Natural killer cell (primary cell): Measurements from ENCODE around the gene RBPJ. TPM values are rescaled to one million over a fixed set of nuclear protein-coding genes. Genes with fewer than 3 reads are reported as not detected.

Source experiments
- ATAC-seq, 3 donors: fragments of 150-1000 bp in 2 of 3; fragments of 200-7000 bp in 1 of 3; cut with Tn5 transposase; 1 replicate in 1 of 3; 2 replicates in 2 of 3; pipeline ENCODE4 v1.10.0; 2021; ENCODE audit warnings: mild to moderate bottlenecking in 2 of 3, moderate library complexity in 2 of 3
- DNase-seq, 2 donors: peaks; one replicate each; pipeline versions ENCODE4 v3.0.0 to v3.0.0-alpha.2; 2013 to 2021; ENCODE audit warnings: mixed read lengths in 1 of 2
- H3K27ac ChIP-seq: one replicate; pipeline ENCODE4 v1.5.1; 2013; ENCODE audit warnings: mild to moderate bottlenecking, low read length
- H3K27me3 ChIP-seq: one replicate; pipeline ENCODE4 v1.6.1; 2013; ENCODE audit warnings: low read length; ENCODE audit not compliant: control insufficient read depth, insufficient read depth
- H3K36me3 ChIP-seq: one replicate; pipeline ENCODE4 v1.6.1; 2013; ENCODE audit warnings: low read length; ENCODE audit not compliant: control insufficient read depth, insufficient read depth
- H3K4me1 ChIP-seq: one replicate; pipeline ENCODE4 v1.6.1; 2013; ENCODE audit warnings: low read length; ENCODE audit not compliant: control insufficient read depth, insufficient read depth
- H3K4me3 ChIP-seq: one replicate; pipeline ENCODE4 v1.5.1; 2013; ENCODE audit warnings: low read length
- H3K9me3 ChIP-seq: one replicate; pipeline ENCODE4 v1.6.1; 2013; ENCODE audit warnings: low read length; ENCODE audit not compliant: control insufficient read depth, insufficient read depth
- H3K27ac Mint-ChIP-seq, 2 donors: one replicate each; pipeline ENCODE4 v1.8.0; 2022; ENCODE audit warnings: mild to moderate bottlenecking in 2 of 2, mixed read lengths in 2 of 2, moderate library complexity in 1 of 2
- H3K27me3 Mint-ChIP-seq, 2 donors: one replicate each; pipeline ENCODE4 v1.8.0; 2022; ENCODE audit warnings: low read depth in 2 of 2, mixed read lengths in 2 of 2
- H3K36me3 Mint-ChIP-seq: one replicate; pipeline ENCODE4 v1.8.0; 2022; ENCODE audit warnings: mixed read lengths
- H3K4me1 Mint-ChIP-seq, 2 donors: one replicate each; pipeline ENCODE4 v1.8.0; 2022; ENCODE audit warnings: mixed read lengths in 2 of 2
- H3K4me3 Mint-ChIP-seq: one replicate; pipeline ENCODE4 v1.8.0; 2022; ENCODE audit warnings: mild to moderate bottlenecking, moderate library complexity, mixed read lengths
- H3K9me3 Mint-ChIP-seq, 2 donors: one replicate each; pipeline ENCODE4 v1.8.0; 2022; ENCODE audit warnings: mixed read lengths in 2 of 2
- WGBS: methylation state at CpG from one replicate; pipeline ENCODE4 v1.1.7; 2013; ENCODE audit warnings: missing lambda C conversion rate; ENCODE audit not compliant: insufficient coverage; 5-methylcytosine and 5-hydroxymethylcytosine counted together
- intact Hi-C: fragments of 100-400 bp; cut with micrococcal nuclease; formaldehyde crosslinking; loops from one replicate; pipeline ENCODE4 v1.14.2; 2022
- total RNA-seq, 4 donors: library from RNA; stranded (reverse); fragments of 120-200 nt in 1 of 4; gene quantifications; one replicate each; pipeline versions ENCODE4 v1.2.3 to v1.2.4, GENCODE V29; 2013 to 2022
- TF ChIP-seq, protein P1 (sequence below): fragments of 200-600 bp; IDR thresholded peaks from one replicate; pipeline ENCODE4 v1.8.0; 2022; ENCODE audit warnings: antibody characterized with exemption

RBPJ gene
- total RNA-seq, 3 donors from 2014 or later (not counting 1 experiment from before 2014, with no cell fraction given) = 46.4 to 53.3 (median 48.8) TPM

DNA sequence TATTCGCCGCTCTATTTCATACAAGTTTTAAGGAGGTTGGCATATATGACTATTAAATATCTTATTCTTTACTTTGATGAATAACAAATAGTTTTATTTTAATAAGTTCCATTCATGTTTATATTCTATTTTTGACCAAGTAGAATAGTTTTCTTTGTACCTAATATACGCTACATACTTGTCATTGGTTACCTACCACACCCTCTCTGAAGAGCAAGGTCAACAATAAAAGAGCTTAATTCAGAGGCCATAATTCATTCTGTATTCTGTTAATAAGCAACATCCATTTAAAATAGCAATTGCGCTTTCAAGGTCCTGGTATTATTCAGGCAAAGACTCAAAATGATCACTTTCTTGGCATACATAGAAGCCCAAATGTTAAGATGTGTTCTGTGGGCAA is 24.3 kb upstream of the RBPJ start:
- DNase-seq = no peak
- TF ChIP-seq, protein P1, sequence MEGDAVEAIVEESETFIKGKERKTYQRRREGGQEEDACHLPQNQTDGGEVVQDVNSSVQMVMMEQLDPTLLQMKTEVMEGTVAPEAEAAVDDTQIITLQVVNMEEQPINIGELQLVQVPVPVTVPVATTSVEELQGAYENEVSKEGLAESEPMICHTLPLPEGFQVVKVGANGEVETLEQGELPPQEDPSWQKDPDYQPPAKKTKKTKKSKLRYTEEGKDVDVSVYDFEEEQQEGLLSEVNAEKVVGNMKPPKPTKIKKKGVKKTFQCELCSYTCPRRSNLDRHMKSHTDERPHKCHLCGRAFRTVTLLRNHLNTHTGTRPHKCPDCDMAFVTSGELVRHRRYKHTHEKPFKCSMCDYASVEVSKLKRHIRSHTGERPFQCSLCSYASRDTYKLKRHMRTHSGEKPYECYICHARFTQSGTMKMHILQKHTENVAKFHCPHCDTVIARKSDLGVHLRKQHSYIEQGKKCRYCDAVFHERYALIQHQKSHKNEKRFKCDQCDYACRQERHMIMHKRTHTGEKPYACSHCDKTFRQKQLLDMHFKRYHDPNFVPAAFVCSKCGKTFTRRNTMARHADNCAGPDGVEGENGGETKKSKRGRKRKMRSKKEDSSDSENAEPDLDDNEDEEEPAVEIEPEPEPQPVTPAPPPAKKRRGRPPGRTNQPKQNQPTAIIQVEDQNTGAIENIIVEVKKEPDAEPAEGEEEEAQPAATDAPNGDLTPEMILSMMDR = no peak
- peaks cover 20 to 22% of the 10 kb centered on the region in 2 donors for H3K27me3 Mint-ChIP-seq
- H3K27ac ChIP-seq = no peak overlapping the region
- H3K4me1 Mint-ChIP-seq = no peaks in the 10 kb centered on the region
- H3K27ac Mint-ChIP-seq = no peak overlapping the region
- no peaks in the 10 kb centered on the region for H3K9me3 Mint-ChIP-seq
- peaks cover 6% of the 10 kb centered on the region for H3K4me1 ChIP-seq
- intact Hi-C loops = no loop called here
- no peaks in the 10 kb centered on the region for H3K36me3 Mint-ChIP-seq
- no peak overlapping the region for H3K4me3 ChIP-seq
- no peak for ATAC-seq
- H3K27me3 ChIP-seq = no peaks in the 10 kb centered on the region
- H3K4me3 Mint-ChIP-seq = no peak overlapping the region
- H3K36me3 ChIP-seq = no peaks in the 10 kb centered on the region
- H3K9me3 ChIP-seq = no peaks in the 10 kb centered on the region
- WGBS = 95% methylated on average over 2 of the region's 4 CpGs

DNA sequence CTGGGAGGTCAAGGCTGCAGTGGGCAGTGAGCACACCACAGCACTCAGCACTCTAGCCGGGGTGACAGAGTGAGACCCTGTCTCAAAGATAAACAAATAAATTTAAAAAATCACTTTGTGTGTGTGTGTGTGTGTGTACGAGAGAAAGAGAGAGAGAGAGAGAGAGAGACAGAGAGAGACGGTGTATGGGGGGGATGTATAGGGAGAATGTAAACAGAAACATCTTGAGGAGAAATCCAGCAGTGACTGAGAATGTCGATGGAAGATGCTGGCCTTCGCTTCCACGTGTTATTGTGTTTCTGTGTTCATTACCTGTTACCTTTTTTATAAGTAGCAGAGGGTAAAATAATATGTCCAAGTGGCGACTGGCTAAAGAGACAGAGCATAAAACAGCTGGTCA is 23.6 kb upstream of the RBPJ start:
- Histone ChIP-seq H3K4me3 (no peak overlapping the region), H3K36me3 (no peaks in the 10 kb centered on the region), H3K4me1 (peaks cover 6% of the 10 kb centered on the region), H3K9me3 (no peaks in the 10 kb centered on the region), H3K27ac (no peak overlapping the region), H3K27me3 (no peaks in the 10 kb centered on the region)
- Mint-ChIP-seq H3K27ac (no peak overlapping the region), H3K4me1 (no peaks in the 10 kb centered on the region), H3K4me3 (no peak overlapping the region), H3K27me3 (peaks cover 20 to 22% of the 10 kb centered on the region in 2 donors), H3K36me3 (no peaks in the 10 kb centered on the region), H3K9me3 (no peaks in the 10 kb centered on the region)
- TF ChIP-seq, protein P1 = no peak
- 97% methylated on average over 6 of the region's 7 CpGs for WGBS
- no peak for DNase-seq
- no peak for ATAC-seq
- intact Hi-C loops = no loop called here

DNA sequence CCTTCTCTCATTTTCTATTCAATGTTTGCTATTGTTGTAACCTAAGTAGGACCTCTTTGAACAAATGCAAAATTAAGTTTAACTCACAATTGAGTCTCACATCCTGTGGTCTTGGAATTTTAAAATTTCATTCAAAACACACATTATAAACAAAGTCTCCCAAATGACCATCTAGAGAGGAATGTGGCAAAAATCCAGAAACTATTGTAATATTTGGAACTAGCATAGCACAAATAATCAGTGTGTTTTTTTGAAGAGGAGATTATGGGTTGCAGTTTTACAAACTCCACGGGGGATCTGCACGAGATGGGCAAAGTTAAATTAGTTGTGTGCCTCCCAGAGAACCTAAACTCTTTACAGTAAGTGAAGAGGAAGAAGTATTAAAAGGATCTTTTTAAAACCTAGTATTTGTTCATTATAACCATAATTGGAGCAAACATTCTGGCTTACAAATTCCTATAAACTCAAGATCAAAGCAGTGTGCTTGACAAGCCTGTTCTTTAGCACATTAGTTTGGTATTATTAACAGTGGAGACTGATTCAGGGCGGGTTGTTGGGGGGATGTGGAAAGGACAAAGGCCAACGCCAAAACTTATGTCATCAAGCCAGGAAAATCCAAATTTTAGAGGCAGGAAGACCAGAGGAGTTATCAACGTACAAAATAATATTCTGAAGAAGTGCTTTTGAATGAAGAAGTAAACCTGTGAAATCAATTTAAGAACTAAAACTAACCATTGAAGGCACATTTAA is 22.4 kb upstream of the RBPJ start:
- no peaks in the 10 kb centered on the region for H3K4me1 Mint-ChIP-seq
- Histone ChIP-seq H3K36me3 (no peaks in the 10 kb centered on the region), H3K27me3 (no peaks in the 10 kb centered on the region), H3K4me1 (peaks cover 6% of the 10 kb centered on the region), H3K9me3 (no peaks in the 10 kb centered on the region), H3K27ac (no peak overlapping the region), H3K4me3 (no peak overlapping the region)
- no peak overlapping the region for H3K4me3 Mint-ChIP-seq
- no peak for DNase-seq
- intact Hi-C loops = no loop called here
- TF ChIP-seq, protein P1 = no peak
- peaks cover 20 to 22% of the 10 kb centered on the region in 2 donors for H3K27me3 Mint-ChIP-seq
- no peak overlapping the region for H3K27ac Mint-ChIP-seq
- ATAC-seq = no peak
- H3K36me3 Mint-ChIP-seq = no peaks in the 10 kb centered on the region
- 90% methylated on average over 4 of the region's 5 CpGs for WGBS
- H3K9me3 Mint-ChIP-seq = no peaks in the 10 kb centered on the region
